Jurkat, Clone E6-1 (cell line): ENCODE data around the gene SLC49A4.
A peak's percentile ranks its signal among the peaks of the same experiment; 100 is the strongest.

Experiments used
- DNase-seq: peaks from one replicate; pipeline ENCODE4 v3.0.0-alpha.2; 2011; ENCODE audit warnings: low read depth, low spot score
- H3K4me3 ChIP-seq: 2 replicates; pipeline ENCODE4 v1.5.1; 2011; ENCODE audit warnings: mild to moderate bottlenecking, low read length, control low read depth, moderate library complexity

Gene SLC49A4

DNA sequence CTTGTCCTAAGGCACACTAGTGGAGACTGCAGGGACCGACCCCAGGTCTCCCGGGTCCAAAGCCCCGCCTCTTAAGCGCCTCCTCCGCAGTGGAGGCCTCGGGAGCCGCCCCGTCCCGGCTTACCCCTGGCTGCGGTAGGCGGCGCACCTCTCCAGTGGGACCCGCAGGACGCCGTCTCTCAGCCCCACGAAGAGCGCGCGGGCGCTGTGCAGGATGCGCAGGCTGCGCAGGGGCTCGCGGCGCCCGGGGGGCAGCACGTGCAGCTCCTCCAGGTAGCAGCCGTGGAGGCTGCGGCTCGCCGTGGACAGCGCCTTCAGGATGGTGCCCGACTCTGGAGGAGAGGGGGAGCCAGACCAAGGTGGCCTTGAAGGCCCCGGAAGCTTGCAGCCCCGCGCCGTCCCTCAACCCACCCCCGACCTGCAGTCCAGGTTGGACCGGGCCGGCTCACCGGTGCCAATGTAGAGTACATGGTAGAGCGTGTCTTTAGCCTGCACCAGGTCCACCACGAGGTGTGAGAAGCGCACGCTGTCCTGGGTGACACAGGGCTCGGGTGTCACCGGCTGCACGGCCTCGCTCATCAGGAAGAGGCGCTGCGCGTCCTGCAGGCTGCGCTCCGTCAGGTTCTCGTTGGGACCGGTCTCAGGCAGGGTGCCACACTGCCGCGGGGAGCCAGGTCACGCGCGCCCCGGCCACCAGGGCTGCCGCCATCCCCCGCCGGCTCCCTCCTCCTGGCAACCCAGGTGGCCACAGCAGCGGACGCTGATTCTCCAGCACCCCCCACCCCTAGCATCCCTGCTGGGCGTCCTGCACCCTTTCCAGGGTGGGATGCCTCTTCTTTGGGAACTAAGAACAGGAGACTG, 127.2 kb downstream of the SLC49A4 start:
- no peak overlapping the region for H3K4me3 ChIP-seq
- DNase-seq = peak; percentile 24

GRCh38 chr3:122923611-122924010, 128.7 kb downstream of the SLC49A4 start:
- no peak overlapping the region for H3K4me3 ChIP-seq
- no peak for DNase-seq

DNA sequence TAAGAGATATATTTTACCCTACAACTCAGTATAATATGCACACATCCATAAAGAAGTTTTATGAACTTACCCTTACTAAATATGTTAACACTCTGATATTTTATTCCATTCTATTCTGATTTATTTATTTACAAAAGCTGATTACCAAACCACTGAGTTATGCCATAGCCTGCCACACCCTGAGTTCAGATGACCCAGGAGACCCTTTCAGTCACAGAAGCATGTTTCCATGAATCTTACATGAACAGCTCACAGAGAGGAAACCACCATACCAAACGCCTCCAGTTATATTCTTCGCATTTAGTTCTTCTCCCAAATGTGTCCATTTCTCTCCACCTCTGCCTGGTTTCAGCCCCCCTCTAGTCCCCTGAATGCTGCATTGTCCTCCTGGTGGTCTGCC, 129.2 kb downstream of the SLC49A4 start:
- H3K4me3 ChIP-seq = no peak overlapping the region
- no peak for DNase-seq

DNA sequence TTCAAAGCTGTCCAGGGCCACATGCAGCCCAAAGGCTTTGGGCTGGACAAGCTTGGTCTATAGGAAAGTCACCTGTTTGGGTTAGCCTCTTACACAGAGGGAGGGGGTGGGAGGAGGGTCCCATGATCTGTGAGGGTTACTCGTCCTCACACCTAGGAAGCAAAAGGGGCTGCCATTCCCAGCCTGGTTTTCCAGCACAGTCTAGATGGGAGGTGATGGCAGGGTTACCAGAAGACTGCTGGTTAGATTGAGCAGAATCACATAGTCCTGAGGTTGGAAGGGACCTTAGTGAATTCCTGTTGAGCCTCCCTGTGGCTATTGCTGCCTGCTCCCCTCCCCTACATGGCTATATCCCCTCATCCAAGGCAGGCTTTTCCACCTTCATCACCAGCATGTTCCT, 130.9 kb downstream of the SLC49A4 start:
- no peak overlapping the region for H3K4me3 ChIP-seq
- DNase-seq = no peak

- DNase-seq = no peak
- no peak overlapping the region for H3K4me3 ChIP-seq
Observed at GRCh38 chr3:122926322-122926721, 131.5 kb downstream of the SLC49A4 start.

DNA sequence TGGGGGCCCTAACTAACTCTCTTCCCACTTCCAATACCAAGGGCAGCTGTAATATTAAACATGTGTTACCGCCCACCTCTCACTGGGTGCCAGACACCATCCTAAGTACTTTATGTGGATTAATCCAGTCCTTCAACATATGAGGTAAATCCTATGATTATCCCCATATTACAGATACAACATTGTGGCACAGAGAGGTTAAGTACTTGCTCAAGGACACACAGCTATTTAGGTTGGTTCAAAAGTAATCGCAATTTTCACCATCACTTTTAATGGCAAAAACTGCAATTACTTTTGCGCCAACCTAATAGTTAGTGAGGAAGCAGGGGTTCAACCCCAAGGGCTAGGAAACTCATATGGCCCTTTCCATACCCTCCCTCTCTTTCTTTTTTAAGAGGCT, 131.9 kb downstream of the SLC49A4 start:
- DNase-seq = no peak
- H3K4me3 ChIP-seq = no peak overlapping the region

DNA sequence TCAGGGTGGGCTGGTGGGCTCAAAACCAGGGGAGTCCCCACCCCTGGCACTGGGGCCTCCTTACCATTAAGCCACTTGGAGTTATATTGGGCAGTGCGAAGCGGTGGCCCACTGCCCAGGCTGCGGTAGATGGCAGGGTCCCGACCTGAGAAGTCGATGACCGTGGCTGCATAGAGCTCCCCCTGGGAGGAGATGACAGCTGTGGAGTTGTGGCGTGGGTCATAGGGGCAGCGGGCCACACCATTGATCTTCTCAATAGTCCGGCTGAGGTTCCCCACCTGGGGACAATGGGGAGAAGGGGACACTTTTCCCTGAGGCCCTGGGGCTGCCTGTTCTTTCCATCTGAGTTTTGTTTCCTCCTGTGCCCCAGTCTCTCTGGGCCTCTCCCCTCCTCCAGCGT, 132.9 kb downstream of the SLC49A4 start:
- no peak overlapping the region for H3K4me3 ChIP-seq
- no peak for DNase-seq

- no peak for DNase-seq
- no peak overlapping the region for H3K4me3 ChIP-seq
Observed at GRCh38 chr3:122928396-122929187, 133.7 kb downstream of the SLC49A4 start.

DNA sequence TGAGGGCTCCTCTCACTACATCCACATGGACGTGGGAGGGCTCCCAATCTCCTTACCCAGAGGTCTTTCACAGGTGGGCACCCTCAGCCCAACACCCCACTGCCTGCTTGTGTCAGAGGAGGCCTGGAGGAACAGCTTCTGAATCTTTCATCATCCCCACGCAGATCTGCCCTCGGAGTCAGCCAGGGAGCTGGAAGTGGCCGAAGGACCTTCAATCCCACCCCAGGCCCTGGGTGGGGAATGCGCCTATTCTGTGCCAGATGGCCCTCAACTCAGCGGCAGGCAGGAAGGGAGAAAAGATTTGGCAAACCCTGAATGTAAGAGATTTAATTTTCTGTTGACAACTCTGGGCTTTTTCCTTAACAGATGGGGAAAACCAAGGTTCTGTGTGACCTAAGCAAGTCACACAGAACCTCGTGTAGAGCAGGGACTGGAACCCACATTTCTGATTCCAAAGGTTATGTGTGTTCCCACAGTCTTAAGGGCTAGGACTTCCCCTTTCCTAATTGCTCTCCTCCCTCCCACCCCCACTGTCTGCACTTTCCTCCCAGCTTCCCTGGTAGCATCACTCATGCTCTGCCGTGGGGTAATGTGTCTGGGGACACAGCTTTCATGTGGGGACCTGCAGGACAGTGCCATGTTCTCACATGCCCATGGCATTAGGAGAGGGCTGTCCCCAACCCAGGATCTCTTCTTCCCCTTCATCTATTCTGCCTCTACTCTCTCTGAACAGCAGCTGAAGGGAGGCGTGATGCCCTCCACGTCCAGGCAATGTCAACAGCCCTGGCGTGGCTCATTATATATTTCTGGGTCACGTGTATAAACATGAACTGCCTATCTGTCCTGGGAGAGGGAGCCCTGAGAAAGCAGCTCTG, 134.6 kb downstream of the SLC49A4 start:
- DNase-seq = no peak
- no peak overlapping the region for H3K4me3 ChIP-seq

GRCh38 chr3:122930063-122930997, 135.5 kb downstream of the SLC49A4 start:
- DNase-seq = no peak

More at GRCh38 chr3:122930063-122930997, 135.5 kb downstream of the SLC49A4 start:
- no peak overlapping the region for H3K4me3 ChIP-seq
